GM12891 (cell line): ENCODE results near the gene LUC7L3.
"Not testable (repeated sequence)": the region's sequence is repeated elsewhere in the genome, so short reads cannot be mapped to it uniquely, and the experiment has no call there.

Experiments used
- DNase-seq: peaks from one replicate; pipeline ENCODE4 v3.0.0; 2011; ENCODE audit warnings: low spot score; ENCODE audit not compliant: insufficient read length
- FAIRE-seq: peaks from 2 replicates; lab custom pipeline; 2011; peaks lifted over from hg19 to GRCh38; lab: Jason Lieb, UNC
- PAX5 ChIP-seq: IDR thresholded peaks from 2 replicates; pipeline ENCODE4 v1.6.1; 2011; ENCODE audit warnings: low read length, moderate library complexity, mild to moderate bottlenecking; ENCODE audit not compliant: insufficient read depth, severe bottlenecking
- POLR2A ChIP-seq: IDR thresholded peaks from 2 replicates; pipeline ENCODE4 v1.6.1; 2011; ENCODE audit warnings: low read depth, low read length, control low read depth
- POLR2AphosphoS5 ChIP-seq: IDR thresholded peaks from 2 replicates; pipeline ENCODE4 v1.6.1; 2011; ENCODE audit warnings: low read depth, low read length, control low read depth
- POU2F2 ChIP-seq: IDR thresholded peaks from 2 replicates; pipeline ENCODE4 v1.6.1; 2011; ENCODE audit warnings: low read depth, mild to moderate bottlenecking, control low read depth, low read length, moderate library complexity
- SPI1 ChIP-seq: IDR thresholded peaks from 2 replicates; pipeline ENCODE4 v1.6.1; 2011; ENCODE audit warnings: low read depth, low read length, control low read depth
- TAF1 ChIP-seq: IDR thresholded peaks from 2 replicates; pipeline ENCODE4 v1.6.1; 2011; ENCODE audit warnings: low read depth, low read length, control low read depth

Gene LUC7L3

DNA sequence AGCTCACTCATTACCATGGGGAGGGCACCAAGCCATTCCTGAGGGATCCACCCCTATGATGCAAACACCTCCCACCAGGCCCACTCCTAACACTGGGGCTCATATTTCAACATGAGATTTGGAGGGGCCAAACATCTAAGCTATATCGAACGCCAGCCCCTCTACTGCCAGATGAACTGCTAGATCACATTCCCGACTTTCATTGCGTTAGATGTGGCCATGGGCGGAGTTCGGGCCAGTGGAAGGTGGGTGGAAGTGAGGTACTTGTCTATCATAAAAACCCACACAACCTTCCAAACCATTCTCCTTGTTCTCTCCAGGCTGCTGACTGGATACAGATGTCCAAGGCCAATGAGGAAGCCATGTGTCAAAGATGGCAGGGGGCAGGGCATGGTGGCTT is 75.0 kb downstream of the LUC7L3 start:
- FAIRE-seq (no peak), DNase-seq (no peak)
- TF ChIP-seq POLR2AphosphoS5 = no peak
- no peak for TF ChIP-seq SPI1
- no peak for TF ChIP-seq TAF1
- no peak for TF ChIP-seq PAX5
- no peak for TF ChIP-seq POLR2A
- TF ChIP-seq POU2F2 = no peak

DNA sequence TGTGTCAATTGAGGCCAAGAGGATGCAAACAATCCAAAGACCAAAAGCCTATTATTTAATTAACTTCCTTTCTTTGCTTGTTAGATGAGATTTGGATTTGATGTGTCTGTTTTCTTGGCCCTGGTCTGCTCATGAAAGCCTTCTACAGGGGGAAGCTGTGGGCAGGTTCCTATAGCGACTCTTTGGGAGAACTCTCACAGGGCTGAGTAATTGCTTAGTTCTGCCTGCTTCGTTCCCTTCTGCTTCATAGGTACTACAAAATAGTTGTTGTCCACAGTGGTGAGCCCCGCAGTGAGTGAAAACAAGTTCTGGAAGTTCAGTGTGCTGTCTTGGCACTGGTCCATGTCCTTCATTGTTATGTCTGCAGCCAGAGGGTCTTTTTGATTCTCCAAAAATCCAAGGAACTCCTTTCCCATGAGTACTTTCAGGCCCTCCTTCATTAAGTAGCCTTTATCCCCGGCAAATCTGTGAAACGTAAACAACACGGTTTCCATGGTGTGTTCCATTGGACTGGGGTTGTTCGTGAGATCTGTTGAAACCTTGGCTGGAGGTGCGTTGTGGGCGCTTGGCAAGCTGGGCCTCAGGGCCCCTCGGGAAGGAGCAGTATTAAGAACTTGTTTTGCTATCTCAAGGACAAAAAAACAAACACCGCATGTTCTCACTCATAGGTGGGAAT is 77.9 kb downstream of the LUC7L3 start:
- FAIRE-seq (no peak), DNase-seq (no peak)
- no peak for TF ChIP-seq SPI1
- TF ChIP-seq POU2F2 = no peak

DNA sequence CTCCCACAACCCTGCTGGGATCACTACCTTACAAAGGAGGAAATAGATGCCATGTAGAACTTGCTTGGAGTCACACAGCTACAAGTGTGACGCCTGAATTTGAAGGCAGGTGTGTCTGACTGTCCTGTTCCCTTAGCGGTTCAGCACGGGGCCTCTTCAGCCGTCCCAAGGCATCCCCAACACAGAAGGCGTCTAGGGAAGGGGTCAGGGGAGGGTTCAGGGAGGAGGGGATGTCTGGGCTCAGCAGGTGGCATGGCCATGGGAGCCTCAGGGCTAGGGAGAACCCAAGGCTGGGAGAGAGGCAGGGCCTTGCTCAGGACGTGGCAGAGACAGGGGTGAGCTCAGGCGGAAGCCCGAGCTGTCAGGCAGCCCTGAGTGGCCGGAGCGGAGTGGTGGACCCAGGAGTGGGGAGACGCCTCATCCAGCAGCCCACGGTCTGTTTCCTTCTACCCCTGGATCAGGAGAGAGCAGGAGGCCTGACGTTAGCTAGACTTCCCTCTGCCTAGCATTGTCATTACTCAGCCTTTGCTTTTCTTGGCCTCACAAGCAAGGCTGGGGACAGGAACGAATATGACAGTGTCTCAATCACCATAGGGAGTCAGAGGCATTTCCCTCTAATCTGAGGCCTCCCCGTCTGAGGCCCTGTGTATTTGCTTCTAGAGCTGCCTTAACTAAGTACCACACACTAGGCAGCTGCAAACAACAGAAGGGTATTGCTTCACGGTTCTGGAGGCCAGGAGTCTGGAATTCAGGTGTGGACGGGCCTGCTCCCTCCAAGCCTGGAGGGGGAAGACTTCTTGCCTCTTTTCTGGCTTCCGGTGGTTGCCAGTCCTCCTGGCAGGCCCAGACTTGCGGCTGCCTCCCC is 79.3 kb downstream of the LUC7L3 start:
- FAIRE-seq (no peak), DNase-seq (no peak)
- TF ChIP-seq TAF1 = no peak
- no peak for TF ChIP-seq POU2F2
- TF ChIP-seq SPI1 = no peak
- TF ChIP-seq POLR2AphosphoS5 = no peak
- no peak for TF ChIP-seq POLR2A
- no peak for TF ChIP-seq PAX5

DNA sequence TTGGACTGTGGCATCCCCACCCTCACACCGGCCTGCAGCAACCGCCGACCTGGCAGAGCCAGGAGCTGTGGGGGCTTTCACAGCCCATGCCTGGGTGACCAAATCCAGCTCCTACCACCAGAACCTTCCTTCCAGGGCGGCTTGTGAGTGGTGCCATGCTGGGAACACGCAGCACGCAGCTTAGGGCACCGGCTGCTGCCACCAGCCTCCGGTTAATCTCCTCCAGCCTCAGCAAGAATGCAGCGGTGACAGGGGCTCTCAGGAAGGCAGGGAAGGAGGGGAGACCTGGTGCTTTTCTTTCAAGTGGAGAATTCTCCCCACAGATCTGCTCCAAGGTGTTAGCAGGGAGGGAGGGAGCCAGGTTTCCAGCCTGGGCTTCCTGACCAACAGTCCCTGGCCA is 80.2 kb downstream of the LUC7L3 start:
- FAIRE-seq = no peak
- TF ChIP-seq POLR2A (no peak), POU2F2 (no peak), PAX5 (no peak), POLR2AphosphoS5 (no peak), SPI1 (no peak), TAF1 (no peak)
- no peak for DNase-seq

DNA sequence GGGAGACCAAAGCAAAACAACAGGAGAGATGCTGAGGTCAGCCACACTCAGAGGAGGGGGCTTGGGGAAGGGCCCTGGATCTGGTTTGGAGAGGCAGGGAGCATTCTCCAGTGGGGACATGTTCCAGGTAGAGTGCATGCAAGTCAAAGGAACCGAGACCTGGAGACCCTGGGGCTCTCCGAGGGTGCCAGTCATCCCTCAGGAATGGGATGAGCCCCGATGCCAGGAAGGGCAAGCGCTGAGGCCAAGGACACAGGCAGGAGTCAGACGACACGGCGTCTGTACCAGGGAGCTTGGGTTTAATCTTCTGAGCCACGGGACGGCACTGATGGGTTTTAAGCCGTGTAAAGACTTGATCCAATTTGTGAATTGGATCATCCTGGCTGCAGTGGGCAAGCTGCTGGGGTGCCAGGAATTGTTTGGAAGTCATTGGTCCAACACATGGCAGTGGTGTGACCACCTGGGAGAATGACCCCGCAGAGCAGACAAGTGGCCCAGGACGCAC is 80.8 kb downstream of the LUC7L3 start:
- TF ChIP-seq POU2F2 (no peak), TAF1 (no peak), SPI1 (no peak), POLR2A (no peak), POLR2AphosphoS5 (no peak), PAX5 (no peak)
- no peak for DNase-seq
- FAIRE-seq = no peak

DNA sequence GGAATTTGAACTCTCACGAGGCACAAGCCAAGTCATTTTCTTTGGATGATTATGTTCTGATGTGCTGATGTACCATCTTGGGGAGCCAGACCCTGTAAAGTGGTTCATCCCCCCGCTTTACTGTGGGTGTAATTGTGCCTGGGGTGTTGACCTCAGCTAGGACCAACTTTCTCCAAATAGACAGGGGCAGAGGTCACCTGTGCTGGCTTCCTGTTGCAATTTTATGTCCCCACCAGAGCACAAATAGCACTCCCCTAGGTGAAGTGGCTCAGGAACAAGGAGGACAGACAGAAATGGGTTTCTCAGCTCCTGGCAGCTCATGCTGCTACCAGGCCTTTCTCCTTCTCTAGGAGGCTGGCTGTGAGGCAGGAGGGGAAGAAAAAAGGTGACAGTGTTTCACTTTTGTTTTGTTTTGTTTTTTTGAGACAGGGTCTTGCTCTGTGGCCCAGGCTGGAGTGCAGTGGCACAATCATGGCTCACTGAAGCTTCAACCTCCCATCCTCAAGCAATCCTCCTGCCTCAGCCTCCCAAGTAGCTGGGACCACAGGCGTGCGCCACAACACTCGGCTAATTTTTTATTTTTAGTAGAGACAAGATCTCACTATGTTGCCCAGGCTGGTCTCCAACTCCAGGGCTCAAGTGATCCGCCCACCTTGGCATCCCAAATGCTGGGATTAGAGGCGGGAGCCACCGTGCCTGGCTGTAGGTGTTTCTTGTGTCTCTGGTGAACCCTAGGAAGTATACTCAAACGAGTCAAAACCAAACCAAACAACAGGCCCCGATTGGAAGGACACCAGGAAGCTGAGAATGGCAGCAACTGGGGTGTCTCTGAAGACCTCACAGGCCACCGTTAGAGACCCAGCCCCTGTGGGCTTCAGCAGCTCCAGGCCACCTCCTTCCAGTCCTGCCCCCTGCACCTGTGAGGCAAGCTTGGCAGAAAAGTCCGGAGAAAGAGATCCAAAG is 83.5 kb downstream of the LUC7L3 start:
- TF ChIP-seq POLR2AphosphoS5 = no peak
- no peak for TF ChIP-seq TAF1
- no peak for TF ChIP-seq POLR2A
- no peak for TF ChIP-seq SPI1
- TF ChIP-seq PAX5 = no peak
- TF ChIP-seq POU2F2 = no peak
- DNase-seq (no peak), FAIRE-seq (no peak)

DNA sequence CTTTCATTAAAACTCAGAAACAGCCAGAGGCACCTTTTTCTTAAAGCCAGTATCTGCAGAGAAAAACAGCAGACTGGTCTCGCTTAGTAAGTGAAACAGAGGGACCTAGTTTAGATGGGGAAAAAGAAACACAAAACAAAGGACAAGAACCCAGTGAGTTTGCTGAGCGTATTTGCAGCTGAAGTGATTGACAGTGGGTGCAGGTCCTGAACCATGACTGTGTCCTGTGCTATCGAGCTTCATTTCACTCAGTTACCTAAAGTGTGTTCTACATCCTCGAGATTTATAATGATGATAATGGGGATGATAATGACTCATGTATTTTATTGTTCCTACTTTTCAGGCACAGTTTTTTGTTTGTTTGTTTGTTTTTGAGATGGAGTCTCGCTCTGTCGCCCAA is 84.3 kb downstream of the LUC7L3 start:
- DNase-seq (no peak), FAIRE-seq (no peak)
- TF ChIP-seq POU2F2 (no peak), POLR2AphosphoS5 (no peak), PAX5 (no peak), TAF1 (no peak), POLR2A (no peak), SPI1 (no peak)

DNA sequence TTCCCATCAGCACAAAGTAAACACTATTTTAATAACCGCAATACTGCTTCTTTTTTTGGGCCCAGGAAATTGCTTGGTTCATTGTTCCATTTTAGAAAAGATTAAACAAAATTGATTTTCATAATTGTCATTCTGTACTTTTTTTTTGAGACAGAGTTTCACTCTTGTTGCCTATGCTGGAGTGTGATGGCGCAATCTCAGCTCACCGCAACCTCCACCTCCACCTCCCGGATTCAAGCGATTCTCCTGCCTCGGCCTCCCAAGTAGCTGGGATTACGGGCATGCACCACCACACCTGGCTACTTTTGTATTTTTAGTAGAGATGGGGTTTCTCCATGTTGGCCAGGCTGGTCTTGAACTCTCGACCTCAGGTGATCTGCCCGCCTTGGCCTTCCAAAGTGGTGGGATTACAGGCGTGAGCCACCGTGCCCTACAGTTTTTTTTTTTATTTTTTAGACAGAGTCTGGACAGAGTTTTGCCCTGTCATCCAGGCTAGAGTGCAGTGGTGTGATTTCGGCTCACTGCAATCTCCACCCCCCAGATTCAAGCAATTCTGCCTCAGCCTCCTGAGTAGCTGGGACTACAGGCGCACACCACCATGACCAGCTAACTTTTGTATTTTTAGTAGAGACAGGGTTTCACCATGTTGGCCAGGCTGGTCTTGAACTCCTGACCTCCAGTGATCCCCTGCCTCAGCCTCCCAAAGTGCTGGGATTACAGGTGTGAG is 85.5 kb downstream of the LUC7L3 start:
- DNase-seq, FAIRE-seq: not testable (repeated sequence)
